ENCODE measurements around the gene SUV39H2. TPM values are rescaled to one million over a fixed set of nuclear protein-coding genes. Genes with fewer than 3 reads are reported as not detected.
A peak's percentile ranks its signal among the peaks of the same experiment; 100 is the strongest.
"Not testable (repeated sequence)": the region's sequence is repeated elsewhere in the genome, so short reads cannot be mapped to it uniquely, and the experiment has no call there.

Gene SUV39H2
- total RNA-seq, 5 donors from 2014 or later (not counting 1 experiment from before 2014, with no cell fraction given): 2.4 to 5.1 (median 3.4) TPM

DNA sequence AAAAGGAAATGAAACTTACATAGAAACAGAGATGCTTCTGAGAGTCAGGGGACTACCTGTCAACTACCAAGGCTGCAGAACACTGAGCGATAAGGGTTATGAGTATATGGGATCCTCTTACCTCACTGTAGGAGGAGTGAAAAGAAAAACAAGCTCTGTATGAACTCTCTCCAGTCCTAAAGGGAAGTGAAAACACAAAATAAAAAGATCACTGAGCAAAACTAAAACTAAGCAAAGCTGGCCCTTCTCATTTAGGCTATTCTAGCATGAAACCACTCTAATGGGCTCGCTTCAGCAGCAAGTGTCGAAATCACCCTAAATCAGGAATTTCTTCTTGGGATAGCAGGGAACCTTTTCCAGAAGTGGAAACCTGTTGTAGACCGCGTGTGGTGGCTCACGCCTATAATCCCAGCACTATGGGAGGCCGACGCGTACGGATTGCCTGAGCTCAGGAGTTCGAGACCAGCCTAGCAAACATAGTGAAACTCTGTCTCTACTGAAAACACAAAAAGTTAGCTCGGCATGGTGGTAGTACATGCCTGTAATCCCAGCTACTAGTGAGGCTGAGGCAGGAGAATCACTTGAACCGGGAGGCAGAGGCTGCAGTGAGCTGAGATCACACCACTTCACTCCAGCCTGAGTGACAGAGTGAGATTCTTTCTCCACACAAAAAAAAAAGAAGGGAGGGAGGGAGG is 48.2 kb downstream of the SUV39H2 start:
- ChIA-PET POLR2A (interaction anchor here in 1 of 2 donors (0.6 kb wide), 1 partner anchor 22 kb away, joined by 3 read pairs; no protein-coding TSS in a partner anchor), CTCF (interaction anchor here (0.6 to 0.8 kb wide), 2 partner anchors 74 to 432 kb away, joined by 3 to 4 read pairs; no protein-coding TSS in a partner anchor)
- Mint-ChIP-seq H3K9me3 (no peaks in the 10 kb centered on the region), H3K27me3 (no peaks in the 10 kb centered on the region), H3K4me3 (no peak overlapping the region), H3K4me1 (no peaks in the 10 kb centered on the region), H3K27ac (no peak overlapping the region), H3K36me3 (peaks cover 63% of the 10 kb centered on the region)
- Histone ChIP-seq H3K27ac (ENCODE audit: low read length) (no peak overlapping the region), H3K27me3 (replicated peaks in 1 of 2; ENCODE audit: control insufficient read depth in 2 of 2, extremely low read depth in 1 of 2, insufficient read depth in 2 of 2, low read length in 1 of 2) (no peaks in the 10 kb centered on the region), H3K9me3 (no peaks in the 10 kb centered on the region), H3K4me1 (ENCODE audit: control insufficient read depth in 1 of 2, extremely low read depth in 1 of 2, insufficient read depth in 2 of 2, low read length in 2 of 2) (no peaks in the 10 kb centered on the region), H3K36me3 (ENCODE audit: control insufficient read depth in 2 of 2, extremely low read depth in 1 of 2, insufficient read depth in 1 of 2, low read length in 1 of 2) (peaks cover 18 to 80% of the 10 kb centered on the region in 2 donors), H3K4me3 (ENCODE audit: control insufficient read depth in 1 of 2, extremely low read depth in 1 of 2, low read length in 1 of 2) (no peak overlapping the region)
- DNase-seq (no peak), ATAC-seq (replicated peaks in 1 of 4) (no peak)
- WGBS (ENCODE audit: insufficient coverage): 94% methylated on average over 10 of the region's 13 CpGs

DNA sequence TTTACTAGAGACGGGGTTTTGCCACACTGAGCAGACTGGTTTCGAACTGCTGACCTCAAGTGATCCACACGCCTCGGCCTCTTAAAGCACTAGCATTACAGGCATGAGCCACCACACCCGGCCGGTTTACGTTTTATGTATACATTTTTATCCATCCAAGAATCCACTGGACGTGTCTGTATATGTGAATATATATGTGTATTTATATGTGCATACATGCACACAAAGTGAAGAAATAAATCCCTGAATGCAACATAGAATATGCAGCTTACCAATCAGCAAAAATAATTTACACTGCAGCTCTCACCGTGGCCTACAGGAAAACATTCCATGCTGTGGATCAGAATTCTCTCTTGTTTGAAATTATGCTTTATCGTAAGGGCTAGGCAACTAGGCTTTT is 51.9 kb downstream of the SUV39H2 start:
- Mint-ChIP-seq H3K4me3 (no peak overlapping the region), H3K36me3 (peaks cover 55% of the 10 kb centered on the region), H3K27ac (no peak overlapping the region), H3K27me3 (no peaks in the 10 kb centered on the region), H3K9me3 (no peaks in the 10 kb centered on the region), H3K4me1 (no peaks in the 10 kb centered on the region)
- ATAC-seq (replicated peaks in 1 of 4) (no peak), DNase-seq (no peak)
- H3K4me3 ChIP-seq (ENCODE audit: control insufficient read depth in 1 of 2, extremely low read depth in 1 of 2, low read length in 1 of 2): no peak overlapping the region
- ChIA-PET POLR2A (no interaction called here), CTCF (no interaction called here)
- H3K27me3 ChIP-seq (replicated peaks in 1 of 2; ENCODE audit: control insufficient read depth in 2 of 2, extremely low read depth in 1 of 2, insufficient read depth in 2 of 2, low read length in 1 of 2): no peaks in the 10 kb centered on the region
- H3K4me1 ChIP-seq (ENCODE audit: control insufficient read depth in 1 of 2, extremely low read depth in 1 of 2, insufficient read depth in 2 of 2, low read length in 2 of 2): no peaks in the 10 kb centered on the region
- 100% methylated on average over 2 of the region's 10 CpGs for WGBS (ENCODE audit: insufficient coverage)
- no peaks in the 10 kb centered on the region for H3K9me3 ChIP-seq
- peaks cover 24 to 78% of the 10 kb centered on the region in 2 donors for H3K36me3 ChIP-seq (ENCODE audit: control insufficient read depth in 2 of 2, extremely low read depth in 1 of 2, insufficient read depth in 1 of 2, low read length in 1 of 2)
- no peak overlapping the region for H3K27ac ChIP-seq (ENCODE audit: low read length)

DNA sequence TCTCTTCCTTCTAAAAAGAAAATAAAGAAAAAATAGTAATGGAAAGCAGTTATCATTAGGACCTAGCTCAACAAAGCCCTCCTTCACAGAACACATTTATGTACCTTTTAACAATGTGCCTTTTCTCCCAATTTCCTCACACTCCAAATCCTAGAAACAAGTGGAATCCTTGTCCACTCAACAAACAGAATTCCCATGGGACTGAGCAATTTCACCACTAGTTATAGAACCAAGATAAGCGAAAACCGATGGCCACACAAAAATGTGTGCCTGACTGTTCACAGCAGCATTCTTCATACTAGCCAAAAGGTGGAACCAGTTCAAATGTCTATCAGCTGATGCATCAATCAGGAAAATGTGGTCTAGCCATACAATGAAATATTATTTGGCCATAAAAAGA is 57.9 kb downstream of the SUV39H2 start:
- Mint-ChIP-seq H3K4me3 (no peak overlapping the region), H3K4me1 (peaks cover 3 to 5% (median 4%) of the 10 kb centered on the region in 3 donors), H3K27ac (peak overlapping the region in 1 of 2 donors; percentile 55), H3K27me3 (no peaks in the 10 kb centered on the region), H3K9me3 (no peaks in the 10 kb centered on the region), H3K36me3 (peaks cover 44% of the 10 kb centered on the region)
- ChIA-PET POLR2A (no interaction called here), CTCF (interaction anchor here in 1 of 2 donors (0.6 kb wide), 2 partner anchors 481 to 1268 kb away, joined by 4 read pairs; no protein-coding TSS in a partner anchor)
- Histone ChIP-seq H3K27me3 (replicated peaks in 1 of 2; ENCODE audit: control insufficient read depth in 2 of 2, extremely low read depth in 1 of 2, insufficient read depth in 2 of 2, low read length in 1 of 2) (no peaks in the 10 kb centered on the region), H3K36me3 (ENCODE audit: control insufficient read depth in 2 of 2, extremely low read depth in 1 of 2, insufficient read depth in 1 of 2, low read length in 1 of 2) (peaks cover 14 to 64% of the 10 kb centered on the region in 2 donors), H3K27ac (ENCODE audit: low read length) (no peak overlapping the region), H3K4me3 (ENCODE audit: control insufficient read depth in 1 of 2, extremely low read depth in 1 of 2, low read length in 1 of 2) (no peak overlapping the region), H3K4me1 (ENCODE audit: control insufficient read depth in 1 of 2, extremely low read depth in 1 of 2, insufficient read depth in 2 of 2, low read length in 2 of 2) (no peaks in the 10 kb centered on the region), H3K9me3 (no peaks in the 10 kb centered on the region)
- ATAC-seq (replicated peaks in 1 of 4) (no peak), DNase-seq (no peak)
- WGBS (ENCODE audit: insufficient coverage): 100% methylated on average over 2 of the region's 2 CpGs

DNA sequence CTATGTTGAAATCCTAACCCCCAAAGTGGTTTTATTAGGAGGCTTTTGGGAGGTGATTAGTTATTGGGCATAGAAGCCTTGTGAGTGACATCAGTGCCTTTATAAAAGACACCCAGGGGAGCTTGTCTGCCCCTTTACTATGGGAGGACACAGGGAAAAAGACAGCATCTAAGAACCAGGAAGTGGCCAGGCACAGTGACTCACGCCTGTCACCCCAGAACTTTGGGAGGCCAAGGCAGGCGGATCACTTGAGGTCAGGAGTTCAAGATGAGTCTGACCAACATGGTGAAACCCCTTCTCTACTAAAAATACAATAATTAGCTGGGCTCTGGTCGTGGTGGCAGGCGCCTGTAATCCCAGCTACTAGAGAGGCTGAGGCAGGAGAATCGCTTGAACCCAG is 60.3 kb downstream of the SUV39H2 start:
- H3K4me3 Mint-ChIP-seq; H3K27me3 Mint-ChIP-seq; H3K4me1 ChIP-seq (ENCODE audit: control insufficient read depth in 1 of 2, extremely low read depth in 1 of 2, insufficient read depth in 2 of 2, low read length in 2 of 2); H3K27me3 ChIP-seq (replicated peaks in 1 of 2; ENCODE audit: control insufficient read depth in 2 of 2, extremely low read depth in 1 of 2, insufficient read depth in 2 of 2, low read length in 1 of 2); ATAC-seq (replicated peaks in 1 of 4); H3K9me3 ChIP-seq; H3K9me3 Mint-ChIP-seq; H3K27ac Mint-ChIP-seq; H3K27ac ChIP-seq (ENCODE audit: low read length); H3K4me3 ChIP-seq (ENCODE audit: control insufficient read depth in 1 of 2, extremely low read depth in 1 of 2, low read length in 1 of 2); CTCF ChIA-PET; POLR2A ChIA-PET: not testable (repeated sequence)
- Mint-ChIP-seq H3K4me1 (peaks cover 12 to 17% (median 16%) of the 10 kb centered on the region in 3 donors), H3K36me3 (peaks cover 32% of the 10 kb centered on the region)
- peak in 1 of 35 experiments; percentile 14 for DNase-seq
- H3K36me3 ChIP-seq (ENCODE audit: control insufficient read depth in 2 of 2, extremely low read depth in 1 of 2, insufficient read depth in 1 of 2, low read length in 1 of 2): peaks cover 10 to 60% of the 10 kb centered on the region in 2 donors
- whole genome bisulfite sequencing (ENCODE audit: insufficient coverage): 83% methylated on average over 1 of the region's 5 CpGs

DNA sequence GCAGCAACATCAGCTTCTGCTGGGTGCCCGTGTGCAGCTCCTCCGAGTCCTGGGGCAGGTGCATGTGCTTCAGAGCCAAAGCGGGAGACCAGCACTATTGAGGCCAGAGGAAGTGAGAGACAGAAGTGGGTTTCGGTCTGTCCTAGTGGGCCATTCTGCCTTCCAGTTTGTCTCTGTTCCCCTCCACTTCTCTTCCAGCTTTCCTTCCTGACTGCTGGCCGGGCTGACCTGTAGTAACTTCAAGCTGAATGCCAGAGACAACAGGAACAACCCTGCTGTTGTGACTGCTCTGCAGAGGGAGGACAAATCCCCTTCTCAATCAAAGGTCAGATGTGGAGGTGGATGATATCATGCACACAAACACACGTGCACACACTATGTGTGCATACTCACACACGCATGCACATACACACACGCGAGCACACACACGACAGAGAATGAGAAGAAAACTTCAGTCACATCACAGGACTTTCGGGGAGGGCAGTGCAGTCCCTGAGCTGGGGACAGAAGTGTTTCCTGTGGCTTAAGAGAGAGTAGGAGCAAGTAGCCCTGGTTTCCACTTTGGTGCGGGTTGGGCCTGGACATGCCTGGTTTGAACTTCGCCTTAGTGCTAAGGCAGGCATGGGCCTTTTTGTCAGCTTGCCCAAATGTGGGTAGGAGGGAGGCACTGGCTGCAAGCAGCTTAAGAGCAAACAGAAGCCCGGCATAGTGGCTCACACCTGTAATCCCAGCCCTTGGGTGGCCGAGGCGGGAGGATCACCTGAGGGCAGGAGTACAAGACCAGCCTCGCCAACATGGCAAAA is 63.7 kb downstream of the SUV39H2 start:
- H3K4me1 ChIP-seq (ENCODE audit: control insufficient read depth in 1 of 2, extremely low read depth in 1 of 2, insufficient read depth in 2 of 2, low read length in 2 of 2); H3K4me3 ChIP-seq (ENCODE audit: control insufficient read depth in 1 of 2, extremely low read depth in 1 of 2, low read length in 1 of 2); H3K9me3 ChIP-seq; ATAC-seq (replicated peaks in 1 of 4); H3K9me3 Mint-ChIP-seq; CTCF ChIA-PET; H3K27me3 Mint-ChIP-seq; DNase-seq; H3K4me3 Mint-ChIP-seq; H3K27ac Mint-ChIP-seq; H3K27me3 ChIP-seq (replicated peaks in 1 of 2; ENCODE audit: control insufficient read depth in 2 of 2, extremely low read depth in 1 of 2, insufficient read depth in 2 of 2, low read length in 1 of 2); H3K27ac ChIP-seq (ENCODE audit: low read length); POLR2A ChIA-PET: not testable (repeated sequence)
- Mint-ChIP-seq H3K4me1 (peaks cover 9 to 16% (median 13%) of the 10 kb centered on the region in 3 donors), H3K36me3 (peaks cover 27% of the 10 kb centered on the region)
- peaks cover 4 to 66% of the 10 kb centered on the region in 2 donors for H3K36me3 ChIP-seq (ENCODE audit: control insufficient read depth in 2 of 2, extremely low read depth in 1 of 2, insufficient read depth in 1 of 2, low read length in 1 of 2)
- no CpG with 5 or more reads among the region's 17 CpGs for WGBS (ENCODE audit: insufficient coverage)

DNA sequence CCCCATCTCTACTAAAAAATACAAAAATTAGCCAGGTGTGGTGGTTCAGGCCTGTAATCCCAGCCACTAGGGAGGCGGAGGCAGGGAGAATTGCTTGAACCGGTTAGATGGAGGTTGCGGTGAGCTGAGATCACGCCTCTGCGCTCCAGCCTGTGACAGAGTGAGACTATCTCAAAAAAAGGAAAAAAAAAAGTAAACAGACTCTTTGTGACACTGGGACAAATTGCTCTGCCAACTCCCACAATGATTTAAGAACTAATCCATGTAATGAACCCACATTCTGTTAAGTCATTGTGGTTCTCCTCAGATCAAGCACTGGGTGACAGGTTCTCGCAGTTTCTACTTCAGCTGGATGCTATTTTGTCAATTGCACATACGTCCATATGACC is 64.3 kb downstream of the SUV39H2 start:
- H3K9me3 ChIP-seq; CTCF ChIA-PET; DNase-seq; H3K4me1 ChIP-seq (ENCODE audit: control insufficient read depth in 1 of 2, extremely low read depth in 1 of 2, insufficient read depth in 2 of 2, low read length in 2 of 2); H3K9me3 Mint-ChIP-seq; H3K27me3 ChIP-seq (replicated peaks in 1 of 2; ENCODE audit: control insufficient read depth in 2 of 2, extremely low read depth in 1 of 2, insufficient read depth in 2 of 2, low read length in 1 of 2); ATAC-seq (replicated peaks in 1 of 4); H3K27ac ChIP-seq (ENCODE audit: low read length); H3K27me3 Mint-ChIP-seq; H3K4me3 Mint-ChIP-seq; H3K4me3 ChIP-seq (ENCODE audit: control insufficient read depth in 1 of 2, extremely low read depth in 1 of 2, low read length in 1 of 2); POLR2A ChIA-PET; H3K27ac Mint-ChIP-seq: not testable (repeated sequence)
- H3K36me3 Mint-ChIP-seq: peaks cover 27% of the 10 kb centered on the region
- H3K36me3 ChIP-seq (ENCODE audit: control insufficient read depth in 2 of 2, extremely low read depth in 1 of 2, insufficient read depth in 1 of 2, low read length in 1 of 2): peaks cover 0 to 70% of the 10 kb centered on the region in 2 donors
- H3K4me1 Mint-ChIP-seq: peaks cover 9 to 16% (median 13%) of the 10 kb centered on the region in 3 donors
- no CpG with 5 or more reads among the region's 7 CpGs for WGBS (ENCODE audit: insufficient coverage)

Data from T-cell (primary cell).